Inflammatory macrophage (primary cell): ENCODE data around the gene SCUBE1.

Experiments used
- DNase-seq, 2 donors: peaks; one replicate each; pipeline ENCODE4 v3.0.0-alpha.2; 2020 to 2022

The SCUBE1 gene

DNA sequence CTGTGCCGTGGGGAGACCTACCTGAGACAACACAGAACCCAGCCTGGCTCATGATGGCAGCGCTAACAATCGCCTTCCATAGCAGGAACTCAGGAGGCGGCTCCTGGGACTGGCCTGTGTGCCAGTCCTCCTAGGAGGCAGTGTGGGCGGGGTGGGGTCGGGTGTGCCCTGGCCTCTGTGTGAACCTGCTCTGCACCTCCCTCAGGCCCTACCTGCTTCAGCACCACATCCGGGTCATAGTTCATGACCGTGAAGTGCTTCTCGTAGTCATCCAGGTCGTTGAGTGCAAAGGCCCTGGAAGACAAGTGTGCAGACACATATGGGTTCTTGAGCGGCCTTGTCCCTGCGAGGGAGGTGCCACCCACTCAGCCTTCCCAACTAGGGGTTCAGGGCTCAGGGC lies 171.6 kb downstream of the SCUBE1 start:
- no peak for DNase-seq

DNA sequence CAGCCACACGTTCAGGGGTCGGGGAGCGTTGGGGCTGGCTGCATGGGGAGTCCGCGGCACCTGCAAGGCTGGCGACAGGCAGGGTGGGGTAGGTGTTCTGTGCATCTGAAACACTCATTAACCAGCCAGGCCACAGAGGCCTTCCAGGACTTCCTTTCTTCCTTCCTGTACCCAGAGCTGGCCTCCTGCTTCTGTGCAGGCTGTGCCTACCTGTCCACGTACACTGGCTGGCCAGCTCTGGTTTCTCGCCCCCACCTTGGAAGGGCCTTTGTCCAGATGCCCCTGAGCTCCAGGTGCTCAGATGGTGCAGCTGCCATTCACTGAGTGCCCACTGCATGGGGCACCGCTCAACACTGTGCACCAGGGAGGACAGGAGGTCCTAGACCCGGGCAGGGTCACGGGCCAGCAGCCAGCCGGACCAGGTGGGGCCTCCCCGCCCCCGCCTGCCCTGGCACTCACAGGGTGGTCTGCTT lies 172.1 kb downstream of the SCUBE1 start:
- no peak for DNase-seq

DNA sequence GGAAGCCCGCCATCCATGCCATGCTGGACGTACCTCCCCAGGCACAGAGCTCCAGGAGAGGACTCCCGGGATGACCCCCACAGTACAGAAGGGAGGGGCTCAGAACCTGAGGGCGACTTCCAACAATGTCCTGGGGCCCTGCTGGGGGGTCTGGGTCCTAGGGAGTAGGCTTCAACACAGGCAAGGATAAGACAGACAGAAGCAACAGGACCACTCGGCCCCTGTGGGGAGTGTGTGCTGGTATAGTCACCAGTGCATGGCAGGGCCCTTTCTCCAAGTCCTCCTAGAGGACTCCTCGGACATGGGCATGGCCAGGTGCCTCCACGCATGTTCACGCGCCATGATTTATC lies 173.1 kb downstream of the SCUBE1 start:
- no peak for DNase-seq

DNA sequence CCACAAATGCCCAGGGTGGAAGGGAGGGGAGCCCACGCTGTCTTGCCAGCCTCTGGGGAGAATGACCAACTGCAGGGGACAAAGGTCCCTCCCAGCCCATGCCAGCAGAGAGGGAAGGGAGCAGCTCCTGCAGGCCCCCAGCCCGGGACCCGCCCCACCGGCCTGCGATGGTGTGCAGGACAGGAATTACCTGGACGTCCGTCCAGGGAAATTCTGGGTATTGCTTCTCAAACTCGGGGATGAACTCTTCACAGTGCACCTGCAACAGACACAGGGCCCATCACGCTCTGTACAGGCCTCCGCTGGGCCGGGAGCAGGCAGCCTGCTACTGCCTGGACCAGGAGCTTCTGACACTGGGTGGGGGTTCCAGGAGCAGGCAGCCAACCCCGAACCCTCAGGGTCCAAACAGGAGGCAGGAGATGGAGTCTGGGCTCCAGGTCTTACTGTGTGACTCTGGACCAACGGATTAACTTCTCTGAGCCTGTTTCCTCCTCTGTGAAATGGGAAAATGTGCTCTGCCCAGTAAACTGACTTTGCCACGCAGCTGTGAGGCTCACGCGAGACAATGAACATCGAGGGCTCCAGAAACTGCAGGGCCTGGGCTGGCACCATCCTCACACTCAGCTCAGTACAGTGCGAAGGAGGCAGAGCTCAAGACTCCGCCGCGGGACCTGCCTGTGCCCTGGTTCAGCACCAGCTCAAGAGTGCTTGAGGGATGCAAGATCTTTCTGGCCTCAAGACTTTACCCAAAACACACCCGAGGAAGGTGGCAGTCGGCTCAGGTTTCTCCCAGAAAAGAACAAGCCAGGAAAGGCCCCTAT lies 173.7 kb downstream of the SCUBE1 start:
- DNase-seq: no peak

DNA sequence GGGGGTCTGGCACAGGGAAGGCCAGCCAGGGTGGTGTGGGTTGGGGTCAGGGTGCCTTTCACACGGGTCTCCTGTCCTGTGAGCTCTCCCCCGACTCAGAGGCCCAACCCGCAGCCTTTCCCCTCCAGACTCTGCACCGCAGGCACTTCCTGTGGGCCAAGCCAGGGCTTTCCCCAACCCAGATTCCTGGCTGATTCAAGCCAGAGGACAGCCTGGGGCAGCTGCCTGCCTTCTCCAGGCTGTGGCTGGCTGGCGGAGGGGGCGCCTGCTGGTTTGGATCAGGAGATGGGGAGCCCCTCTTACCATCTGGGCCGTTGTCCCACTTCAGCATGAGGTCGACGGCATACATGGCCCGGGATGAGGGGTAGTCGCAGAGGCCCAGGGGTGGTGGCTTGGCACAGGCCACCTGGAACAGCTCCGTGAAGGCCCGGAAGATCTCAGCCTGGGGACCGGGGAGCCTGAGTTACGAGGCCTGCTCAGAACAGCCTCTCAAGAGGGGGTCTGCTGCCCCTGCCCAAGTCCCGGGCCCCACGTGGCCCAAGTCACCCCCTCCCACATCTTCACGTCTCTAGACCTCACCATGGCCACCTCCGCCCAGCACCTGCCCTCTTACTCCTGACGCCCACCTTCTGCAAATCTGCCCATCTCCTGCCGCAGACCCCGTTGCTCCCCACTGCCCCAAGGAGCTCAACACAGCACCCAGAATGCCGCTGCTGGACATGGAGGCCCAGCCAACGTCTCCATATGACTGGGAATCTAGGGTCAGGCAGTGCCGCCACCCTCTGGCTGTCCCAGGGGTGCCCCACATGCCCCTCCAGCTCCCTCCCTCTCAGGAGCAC lies 174.5 kb downstream of the SCUBE1 start:
- no peak for DNase-seq

DNA sequence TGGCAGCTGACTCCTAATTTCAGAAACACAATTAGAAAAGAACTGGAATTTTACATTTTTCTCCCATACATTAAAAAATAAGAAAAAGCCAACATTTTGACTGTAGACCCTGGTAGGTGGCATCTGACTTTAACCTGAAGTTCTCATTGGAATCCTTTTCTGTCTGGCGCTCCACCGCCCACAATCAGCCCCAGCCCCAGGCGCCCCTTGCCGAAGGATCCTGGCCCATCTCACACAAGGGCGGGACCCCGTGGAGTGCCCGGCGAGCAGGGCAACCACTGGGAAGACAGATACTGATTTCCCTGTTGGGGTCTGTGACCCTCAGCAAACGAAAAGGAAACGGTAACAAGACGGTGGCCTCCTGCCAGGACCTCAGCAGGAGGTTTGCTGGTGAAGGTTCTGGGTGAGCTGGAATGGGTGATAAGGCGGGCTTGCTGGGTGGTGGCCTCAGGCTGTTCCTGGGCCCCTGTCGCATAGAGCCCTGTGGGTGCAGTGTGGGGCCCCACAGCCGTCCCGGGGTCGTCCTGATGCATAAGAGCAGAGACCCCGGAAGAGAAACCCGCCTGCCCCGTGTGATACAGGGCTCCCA lies 176.1 kb downstream of the SCUBE1 start:
- DNase-seq: no peak

DNA sequence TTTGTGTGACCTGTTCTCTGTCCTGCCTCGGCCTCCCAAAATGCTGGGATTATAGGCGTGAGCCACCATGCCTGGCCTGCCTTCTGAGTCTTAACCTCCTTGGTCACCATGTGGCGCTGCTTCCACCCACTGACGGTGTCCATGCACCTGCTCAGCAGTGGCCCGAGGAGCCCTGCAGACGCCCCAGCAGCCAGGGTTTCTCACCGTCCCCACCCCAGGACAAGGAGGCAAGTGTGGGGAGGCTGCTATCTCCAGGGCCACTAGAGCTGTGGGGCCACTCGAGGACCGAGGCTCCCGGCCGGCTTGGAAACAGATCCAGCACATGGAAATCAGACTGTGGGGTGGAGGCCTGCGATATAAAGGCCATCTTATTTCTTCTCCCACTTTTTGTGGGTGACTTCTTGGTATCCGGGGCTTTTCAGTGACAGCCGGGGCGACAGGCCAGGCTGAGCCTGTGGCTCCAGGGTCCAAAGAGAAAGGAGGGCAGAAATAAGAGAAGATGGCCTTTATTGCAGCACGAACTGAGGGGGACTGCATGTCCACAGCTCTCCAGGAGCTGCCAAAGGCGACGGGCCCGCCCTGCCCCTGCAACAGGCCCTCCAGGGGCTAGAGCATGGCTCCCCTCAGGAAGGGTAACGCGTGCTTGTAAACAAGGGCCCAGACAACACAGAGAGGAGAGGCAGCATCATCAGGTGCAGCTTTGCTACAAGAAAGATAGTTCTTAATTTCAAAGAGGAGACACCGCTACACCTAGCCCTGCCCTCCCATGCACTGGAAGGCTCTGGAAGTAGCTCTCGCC lies 176.8 kb downstream of the SCUBE1 start:
- DNase-seq: no peak

DNA sequence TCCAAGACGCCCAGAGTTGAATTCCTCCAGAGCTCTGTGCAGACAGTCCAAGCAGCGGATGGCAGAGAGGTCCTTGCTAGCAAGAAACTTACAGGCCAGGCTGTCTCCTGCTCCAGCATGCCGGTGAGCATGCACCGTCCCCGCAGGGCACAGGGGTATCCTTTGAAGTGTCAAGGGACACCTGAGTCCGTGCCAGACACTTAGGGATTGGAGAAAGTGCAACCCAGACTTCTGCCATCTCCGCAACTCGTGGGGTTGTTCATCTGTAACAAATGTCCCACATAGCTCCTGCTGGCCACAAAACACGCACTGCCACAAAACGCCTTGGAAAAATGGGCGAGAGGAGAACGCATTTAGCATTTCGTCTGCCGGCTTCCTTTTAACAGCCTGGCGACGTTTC lies 178.5 kb downstream of the SCUBE1 start:
- DNase-seq: no peak

DNA sequence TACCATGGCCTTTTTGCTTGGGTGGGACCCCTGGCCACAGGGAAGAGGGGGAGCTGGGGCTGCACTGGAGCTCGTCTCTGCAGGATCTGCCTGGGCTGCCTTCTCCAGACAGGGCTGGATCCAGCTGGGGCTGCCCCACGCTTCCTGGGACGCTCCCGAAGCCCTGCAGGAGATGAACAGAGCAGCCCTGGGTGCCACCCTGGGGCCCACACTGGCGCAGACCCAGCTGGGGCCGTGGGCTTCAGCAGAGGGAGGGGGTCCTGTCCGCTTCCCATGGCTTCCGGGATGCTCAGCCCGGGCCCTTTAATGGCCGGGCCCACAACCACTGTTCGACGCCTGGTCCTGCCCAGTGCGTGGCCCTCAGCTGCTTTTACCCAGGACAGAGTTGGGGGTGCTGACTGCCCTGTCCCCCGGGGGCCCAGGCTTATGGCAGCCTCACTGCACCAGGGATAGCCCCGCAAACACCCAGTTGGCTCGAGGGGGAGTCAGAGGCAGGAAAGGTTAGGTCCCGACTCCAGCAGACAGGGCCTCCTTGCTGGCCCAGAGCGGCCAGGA lies 179.9 kb downstream of the SCUBE1 start:
- no peak for DNase-seq

DNA sequence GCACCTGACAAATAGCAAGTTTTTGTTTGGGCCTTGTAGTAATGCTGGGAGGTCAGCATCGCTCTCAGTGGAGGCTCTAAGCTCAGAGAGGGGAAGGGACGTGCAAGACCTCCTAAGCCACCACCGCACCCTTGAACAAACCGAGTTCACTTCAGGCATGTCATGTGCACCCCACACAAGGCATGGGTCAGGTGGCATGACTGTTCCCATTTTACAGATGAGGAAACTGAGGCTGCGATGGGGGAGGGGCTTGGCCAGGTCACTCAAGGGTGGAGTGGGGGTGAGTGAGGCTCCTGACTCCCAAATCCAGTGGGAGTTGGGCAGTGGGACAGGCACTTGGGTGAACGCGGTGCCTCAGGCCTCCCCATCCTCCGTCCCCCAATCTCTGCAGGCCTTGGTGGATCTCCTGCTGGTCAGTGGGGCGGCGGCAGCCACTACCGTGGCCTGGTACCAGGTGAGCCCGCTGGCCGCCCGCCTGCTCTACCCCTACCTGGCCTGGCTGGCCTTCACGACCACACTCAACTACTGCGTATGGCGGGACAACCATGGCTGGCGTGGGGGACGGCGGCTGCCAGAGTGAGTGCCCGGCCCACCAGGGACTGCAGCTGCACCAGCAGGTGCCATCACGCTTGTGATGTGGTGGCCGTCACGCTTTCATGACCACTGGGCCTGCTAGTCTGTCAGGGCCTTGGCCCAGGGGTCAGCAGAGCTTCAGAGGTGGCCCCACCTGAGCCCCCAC lies 180.6 kb downstream of the SCUBE1 start:
- no peak for DNase-seq

DNA sequence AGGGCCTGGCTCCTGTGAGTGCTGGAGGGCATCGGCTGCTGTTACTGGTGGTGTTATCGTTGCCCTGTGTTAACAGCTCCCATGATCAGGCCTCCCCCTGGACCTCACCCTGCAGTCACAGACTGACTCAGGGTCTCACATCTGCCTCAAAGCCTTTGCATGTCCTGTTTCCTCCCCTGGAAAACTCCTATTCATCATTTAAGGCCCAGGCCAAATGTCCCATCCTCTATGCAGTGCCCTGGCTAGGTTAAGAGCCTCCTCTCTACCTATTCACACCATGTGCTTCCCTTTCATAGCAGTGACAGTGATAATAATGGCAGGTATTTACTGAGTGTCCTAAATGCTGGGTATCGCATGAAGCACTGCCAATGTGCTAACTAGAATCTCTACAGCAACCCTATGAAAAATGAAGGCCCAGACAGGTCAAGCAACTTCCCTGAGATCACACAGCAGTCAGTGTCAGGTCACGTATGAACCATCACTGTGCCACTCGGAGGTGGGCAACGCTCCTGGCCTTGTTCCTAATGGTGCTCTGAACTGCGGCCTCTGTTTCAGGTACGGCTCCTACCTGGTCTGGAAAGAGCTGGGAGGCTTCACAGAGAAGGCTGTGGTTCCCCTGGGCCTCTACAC lies 182.6 kb downstream of the SCUBE1 start:
- DNase-seq: no peak

DNA sequence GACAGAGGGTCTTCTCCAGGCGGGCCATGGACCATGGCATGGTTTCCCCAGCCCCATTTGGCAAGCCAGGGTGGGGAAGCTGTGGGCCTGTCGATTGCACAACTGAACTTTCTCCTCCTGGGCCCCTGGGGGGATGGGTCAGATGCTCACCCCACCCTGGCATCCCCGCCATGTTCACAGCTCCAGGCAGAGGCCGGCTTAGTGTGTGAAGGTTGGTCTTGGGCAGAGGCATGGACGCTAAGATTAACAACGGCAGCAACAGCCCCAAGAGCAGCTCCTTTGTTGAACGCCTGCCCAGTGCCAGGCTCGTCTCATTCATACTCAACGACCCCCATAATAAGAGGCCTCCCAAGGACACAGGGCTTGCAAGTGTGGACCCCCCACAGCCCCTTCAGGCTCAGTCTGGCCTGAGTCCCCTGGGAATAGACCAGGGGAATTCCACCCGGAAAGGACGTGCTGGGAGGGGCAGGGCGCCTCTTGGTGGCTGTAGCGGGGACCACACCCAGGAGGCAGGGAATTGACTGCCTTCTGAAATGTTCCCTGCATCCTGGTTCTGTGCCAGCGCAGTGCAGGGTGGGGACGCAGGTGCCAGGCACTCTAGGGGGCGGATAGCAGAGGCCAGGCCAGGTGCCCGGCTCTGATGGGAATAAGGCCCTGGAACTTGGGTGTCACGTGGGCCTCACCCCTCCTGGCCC lies 183.5 kb downstream of the SCUBE1 start:
- no peak for DNase-seq

DNA sequence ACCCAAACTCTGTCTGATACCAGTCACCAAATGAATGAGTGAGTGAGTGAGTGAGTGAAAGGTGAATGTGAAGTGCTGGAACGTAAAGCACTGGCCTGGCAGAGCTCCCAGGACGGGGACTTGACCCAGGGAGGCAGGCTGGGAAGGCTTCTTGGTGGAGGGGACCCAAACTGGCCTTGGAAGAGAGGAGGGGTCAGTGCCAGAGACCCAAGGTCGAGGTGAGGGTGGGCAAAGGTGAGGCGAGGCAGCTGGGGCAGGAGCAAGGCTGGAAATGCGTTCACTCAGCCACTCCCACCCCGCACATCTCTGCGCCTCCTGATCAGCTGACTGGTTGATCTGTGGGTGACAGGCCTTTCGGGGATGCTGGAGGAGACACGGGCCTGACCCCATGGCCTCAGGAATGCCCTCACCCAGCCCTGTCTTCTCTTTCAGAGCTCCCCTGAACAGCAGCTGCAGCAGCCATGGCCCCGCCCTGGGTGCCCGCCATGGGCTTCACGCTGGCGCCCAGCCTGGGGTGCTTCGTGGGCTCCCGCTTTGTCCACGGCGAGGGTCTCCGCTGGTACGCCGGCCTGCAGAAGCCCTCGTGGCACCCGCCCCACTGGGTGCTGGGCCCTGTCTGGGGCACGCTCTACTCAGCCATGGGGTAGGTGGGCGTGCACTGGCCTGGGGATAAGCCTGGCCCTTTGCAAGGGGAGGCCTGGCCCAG lies 184.2 kb downstream of the SCUBE1 start:
- DNase-seq: no peak

DNA sequence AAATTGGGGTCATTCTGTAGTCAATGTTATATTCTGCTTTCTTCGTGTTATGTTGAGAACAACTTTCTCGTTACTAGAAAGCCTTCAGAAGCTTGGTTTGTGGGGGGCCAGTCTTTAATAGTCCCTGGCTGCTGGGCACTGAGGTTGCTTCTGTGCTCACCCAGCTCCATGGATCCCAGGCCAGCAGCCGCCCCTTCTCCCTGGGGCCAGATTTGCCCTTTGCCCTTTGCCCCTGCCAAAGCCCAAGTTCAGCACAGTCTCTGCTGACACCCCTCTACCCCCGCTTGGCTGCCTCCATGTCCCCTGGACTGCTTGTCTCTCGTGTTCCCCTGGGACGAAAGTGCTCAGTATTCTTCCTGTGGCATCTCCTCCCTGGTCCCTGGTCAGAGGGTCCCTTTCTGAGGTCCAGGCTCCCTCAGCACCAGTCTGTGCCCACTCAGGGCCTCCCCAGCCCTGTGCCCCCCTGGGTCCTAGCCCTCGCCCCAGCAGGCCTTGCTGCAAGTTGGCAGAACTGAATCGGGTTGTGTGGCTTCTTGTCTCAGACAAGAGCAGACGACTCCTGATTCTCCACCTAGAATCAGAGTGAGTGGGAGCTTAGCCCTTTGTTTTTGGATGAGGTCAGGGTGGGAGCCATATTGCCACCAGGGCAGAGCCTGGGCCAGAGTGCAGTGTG lies 185.2 kb downstream of the SCUBE1 start:
- no peak for DNase-seq

DNA sequence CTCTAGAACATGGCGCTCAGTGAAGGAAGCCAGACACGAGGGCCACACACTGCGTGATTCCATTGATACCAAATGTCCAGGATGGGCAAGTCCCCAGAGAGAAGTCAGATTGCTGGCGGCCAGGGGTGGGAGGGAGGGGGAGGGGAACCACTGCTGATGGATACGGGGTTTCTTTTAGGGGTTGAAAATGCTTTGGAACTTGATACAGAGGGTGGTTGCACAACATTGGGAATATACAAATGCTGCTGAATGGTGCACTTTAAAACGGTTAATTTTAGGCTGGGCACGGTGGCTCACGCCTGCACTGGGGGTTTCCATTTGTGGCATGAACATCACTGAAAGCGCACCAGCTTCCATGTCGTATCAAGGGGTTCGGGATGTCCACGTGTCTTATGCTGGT lies 186.8 kb downstream of the SCUBE1 start:
- DNase-seq: no peak

DNA sequence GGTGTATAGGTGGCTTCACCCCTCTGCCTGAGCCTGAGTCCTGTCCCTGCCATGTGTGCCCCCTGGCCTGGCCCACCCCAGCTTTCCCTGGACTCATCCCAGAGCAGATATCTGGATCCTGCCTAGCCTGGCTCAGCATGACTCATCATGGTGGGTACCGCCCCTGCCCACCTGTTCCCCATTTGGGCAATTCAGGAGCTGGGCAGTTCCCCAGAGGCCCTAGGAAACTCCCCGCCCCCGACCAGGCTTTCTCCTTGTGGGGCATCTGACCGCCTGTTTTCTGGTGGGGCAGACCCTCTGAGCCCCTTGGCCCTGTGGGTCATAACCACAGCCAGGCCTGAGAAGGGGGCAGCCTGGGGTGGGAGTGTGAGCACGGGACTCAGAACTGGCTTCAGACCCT lies 187.4 kb downstream of the SCUBE1 start:
- peak; percentile 44 to 63 for DNase-seq

DNA sequence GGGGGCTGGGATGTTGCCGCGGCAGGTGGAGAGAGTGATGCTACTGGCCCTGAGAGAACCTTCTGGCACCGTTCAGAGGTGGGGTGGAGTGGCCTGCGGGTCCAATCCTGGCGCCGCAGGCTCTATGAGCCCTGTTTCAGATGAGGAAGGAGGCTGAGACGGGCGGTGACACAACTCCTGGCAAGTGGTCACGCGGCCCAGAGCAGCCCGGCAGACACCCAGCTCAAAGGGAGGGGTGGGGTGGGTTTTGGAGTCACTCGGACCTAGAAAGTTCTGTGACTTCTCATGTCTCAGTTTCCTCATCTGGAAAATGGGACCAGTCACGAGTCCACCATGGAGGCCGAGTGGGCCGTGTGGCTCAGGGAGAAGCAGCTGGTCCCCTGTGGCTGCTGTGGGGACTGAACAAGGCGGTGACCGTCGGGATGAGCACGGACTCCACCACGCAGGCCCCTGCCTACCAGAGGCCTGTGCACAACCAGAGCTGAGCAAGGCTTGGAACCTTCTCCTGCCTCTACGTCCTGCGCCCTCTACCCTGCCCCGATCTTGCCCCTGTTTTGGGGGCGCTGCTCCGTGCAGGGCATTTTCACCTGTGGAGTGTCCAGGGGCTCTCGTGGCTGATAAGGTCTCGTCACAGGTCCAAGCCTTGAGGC lies 188.2 kb downstream of the SCUBE1 start:
- peak; percentile 84 to 92 for DNase-seq

DNA sequence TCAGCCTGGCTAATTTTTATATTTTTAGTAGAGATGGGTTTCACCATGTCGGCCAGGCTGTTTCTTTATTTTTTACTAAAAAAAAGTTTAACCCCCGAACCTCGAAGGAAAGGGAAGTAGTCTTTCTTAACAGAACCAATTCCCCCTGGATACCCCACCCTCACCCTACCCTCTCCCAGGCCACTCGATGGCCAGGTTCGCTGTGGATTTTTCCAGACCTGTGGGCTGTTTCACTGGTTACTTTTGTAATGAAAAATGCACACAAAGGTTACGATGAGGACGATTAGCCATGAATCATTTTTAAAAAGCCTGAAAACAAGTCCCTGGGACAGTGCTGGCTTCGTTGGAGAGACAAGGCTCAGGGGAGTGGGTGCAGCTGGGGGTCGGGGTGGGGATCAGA lies 189.3 kb downstream of the SCUBE1 start:
- DNase-seq: peak; percentile 54 to 60
